ENCODE results near the gene PPFIA3. TPM values are rescaled to one million over a fixed set of nuclear protein-coding genes. Genes with fewer than 3 reads are reported as not detected.
A peak's percentile ranks its signal among the peaks of the same experiment; 100 is the strongest.

The PPFIA3 gene
- total and polyA plus RNA-seq, 8 donors = 4.1 to 39.7 (median 6.7) TPM

GRCh38 chr19:49132974-49133609, 13.7 kb downstream of the PPFIA3 start:
- TF ChIP-seq CTCF (IDR thresholded peaks at IDR 0.05) = no peak
- Histone ChIP-seq H3K4me1 (no peaks in the 10 kb centered on the region), H3K9me3 (no peaks in the 10 kb centered on the region), H3K27me3 (no peaks in the 10 kb centered on the region), H3K36me3 (no peaks in the 10 kb centered on the region), H3K27ac (no peak overlapping the region), H3K4me3 (peak overlapping the region in 2 of 4 donors; percentile 9 to 25)
- ATAC-seq (peak in 3 of 4 donors; percentile 10 to 54 (median 15)), DNase-seq (peak in 1 of 6 donors; percentile 71), FAIRE-seq (no peak)
- intact Hi-C loops (cut with DNase I) = no loop called here
- 38 to 52% methylated on average over 48 to 49 of the region's 49 CpGs for WGBS, 2 donors

DNA sequence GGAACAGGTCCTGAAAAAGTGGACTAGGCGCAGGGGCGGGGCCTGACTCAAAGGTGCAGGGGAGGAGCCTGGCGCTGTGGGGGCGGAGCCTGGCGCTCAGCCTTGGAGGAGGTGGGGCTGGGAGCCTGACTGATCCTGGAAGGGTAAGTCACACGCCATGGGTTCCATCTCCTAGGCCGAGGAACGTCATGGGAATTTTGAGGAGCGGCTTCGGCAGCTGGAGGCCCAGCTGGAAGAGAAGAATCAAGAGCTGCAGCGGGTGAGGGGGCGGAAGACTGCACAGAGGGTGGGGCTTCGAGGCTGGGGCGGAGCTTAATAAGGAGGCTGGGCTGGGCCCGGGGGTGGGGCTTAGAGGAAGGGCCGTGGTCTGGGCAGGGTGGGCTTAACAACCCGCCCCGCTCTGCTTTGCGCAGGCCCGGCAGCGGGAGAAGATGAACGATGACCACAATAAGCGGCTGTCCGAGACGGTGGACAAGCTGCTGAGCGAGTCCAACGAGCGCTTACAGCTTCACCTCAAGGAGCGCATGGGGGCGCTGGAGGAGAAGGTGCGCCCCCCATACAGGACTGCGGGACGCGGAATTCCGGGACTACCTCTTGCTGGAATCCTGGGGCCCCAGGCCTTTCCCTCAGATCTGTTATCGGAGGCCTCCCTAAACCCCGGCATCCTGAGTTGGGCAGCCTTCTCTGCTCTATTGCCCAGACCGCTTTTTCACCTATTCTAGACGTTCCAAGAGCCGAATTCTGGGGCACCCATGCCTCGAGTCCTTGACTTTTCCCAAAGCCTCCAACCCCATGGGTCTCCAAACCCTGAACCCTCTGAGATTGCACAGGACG, 14.5 kb downstream of the PPFIA3 start:
- FAIRE-seq (no peak), DNase-seq (peak; percentile 58 to 88 (median 85)), ATAC-seq (peak; percentile 68 to 95 (median 78))
- intact Hi-C loops (cut with DNase I) = no loop called here
- TF ChIP-seq CTCF (IDR thresholded peaks at IDR 0.05) = no peak
- H3K4me3 ChIP-seq = peak overlapping the region in 2 of 4 donors; percentile 9 to 25
- H3K27me3 ChIP-seq = no peaks in the 10 kb centered on the region
- H3K9me3 ChIP-seq = no peaks in the 10 kb centered on the region
- WGBS, 2 donors = 54 to 65% methylated on average over 40 to 42 of the region's 42 CpGs
- H3K36me3 ChIP-seq = no peaks in the 10 kb centered on the region
- no peak overlapping the region for H3K27ac ChIP-seq
- no peaks in the 10 kb centered on the region for H3K4me1 ChIP-seq

- no peak overlapping the region for H3K4me3 ChIP-seq
- no peak for DNase-seq
- no peak overlapping the region for H3K27ac ChIP-seq
- ATAC-seq = no peak
- no peaks in the 10 kb centered on the region for H3K9me3 ChIP-seq
- no peaks in the 10 kb centered on the region for H3K36me3 ChIP-seq
- no peak for TF ChIP-seq CTCF (IDR thresholded peaks at IDR 0.05)
- H3K27me3 ChIP-seq = no peaks in the 10 kb centered on the region
- H3K4me1 ChIP-seq = no peaks in the 10 kb centered on the region
- WGBS, 2 donors = 81 to 83% methylated on average over 5 of the region's 5 CpGs
- intact Hi-C loops (cut with DNase I) = no loop called here
- FAIRE-seq = no peak
Observed at GRCh38 chr19:49135686-49136085, 16.3 kb downstream of the PPFIA3 start.

DNA sequence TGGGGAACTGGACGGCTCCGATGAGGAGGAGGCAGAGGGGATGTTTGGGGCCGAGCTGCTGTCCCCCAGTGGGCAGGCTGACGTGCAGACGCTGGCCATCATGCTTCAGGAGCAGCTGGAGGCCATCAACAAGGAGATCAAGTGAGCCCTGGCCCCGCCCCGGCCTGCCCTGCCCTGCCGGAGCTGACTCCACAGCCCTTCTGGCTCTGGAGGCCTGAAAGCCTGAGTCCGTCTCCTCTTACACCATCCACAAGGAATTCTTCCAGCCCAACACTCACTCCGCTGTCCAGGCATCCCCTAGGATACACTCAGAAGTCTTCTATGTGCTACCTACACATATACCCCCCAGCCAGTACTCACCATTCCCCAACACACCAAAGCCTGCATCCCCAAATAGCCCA, 17.4 kb downstream of the PPFIA3 start:
- intact Hi-C loops (cut with DNase I) = no loop called here
- H3K9me3 ChIP-seq = no peaks in the 10 kb centered on the region
- no peak overlapping the region for H3K4me3 ChIP-seq
- no peak for ATAC-seq
- H3K36me3 ChIP-seq = no peaks in the 10 kb centered on the region
- TF ChIP-seq CTCF (IDR thresholded peaks at IDR 0.05) = no peak
- 84 to 89% methylated on average over 9 to 10 of the region's 10 CpGs for WGBS, 2 donors
- no peak for FAIRE-seq
- no peaks in the 10 kb centered on the region for H3K4me1 ChIP-seq
- H3K27me3 ChIP-seq = no peaks in the 10 kb centered on the region
- no peak overlapping the region for H3K27ac ChIP-seq
- DNase-seq = peak in 1 of 6 donors; percentile 69

GRCh38 chr19:49140951-49141350, 21.6 kb downstream of the PPFIA3 start:
- no peaks in the 10 kb centered on the region for H3K36me3 ChIP-seq
- H3K27ac ChIP-seq = no peak overlapping the region
- no peaks in the 10 kb centered on the region for H3K27me3 ChIP-seq
- TF ChIP-seq CTCF (IDR thresholded peaks at IDR 0.05) = no peak
- ATAC-seq (no peak), FAIRE-seq (no peak), DNase-seq (no peak)
- no peaks in the 10 kb centered on the region for H3K9me3 ChIP-seq
- WGBS, 2 donors = 79 to 95% methylated on average over 7 of the region's 7 CpGs
- intact Hi-C loops (cut with DNase I) = no loop called here
- no peak overlapping the region for H3K4me3 ChIP-seq
- no peaks in the 10 kb centered on the region for H3K4me1 ChIP-seq
